Liver (tissue), 9 donors: ENCODE data around the gene KCNK16. TPM values are rescaled to one million over a fixed set of nuclear protein-coding genes. Genes with fewer than 3 reads are reported as not detected.

Experiments used
- DNase-seq: peaks from one replicate; pipeline ENCODE4 v3.0.0-alpha.2; 2017; ENCODE audit warnings: low spot score
- H3K27ac ChIP-seq, 2 donors: one replicate each; pipeline ENCODE4 v1.7.0; 2013; ENCODE audit warnings: inconsistent platforms in 2 of 2, low read length in 2 of 2, control low read depth in 1 of 2, low read depth in 1 of 2, mild to moderate bottlenecking in 1 of 2
- H3K27me3 ChIP-seq, 4 donors: one replicate each; pipeline versions ENCODE4 v1.6.1 to v1.7.0; 2013; ENCODE audit warnings: low read length in 3 of 4, inconsistent platforms in 1 of 4, mild to moderate bottlenecking in 1 of 4, moderate library complexity in 1 of 4; ENCODE audit not compliant: control insufficient read depth in 4 of 4, insufficient read depth in 4 of 4
- H3K36me3 ChIP-seq, 4 donors: one replicate each; pipeline versions ENCODE4 v1.6.1 to v1.7.0; 2013; ENCODE audit warnings: low read length in 3 of 4, mild to moderate bottlenecking in 3 of 4, low read depth in 1 of 4, moderate library complexity in 1 of 4; ENCODE audit not compliant: control insufficient read depth in 4 of 4, insufficient read depth in 3 of 4
- H3K4me1 ChIP-seq, 4 donors: one replicate each; pipeline versions ENCODE4 v1.6.1 to v1.7.0; 2013; ENCODE audit warnings: low read length in 3 of 4, mild to moderate bottlenecking in 3 of 4, moderate library complexity in 1 of 4; ENCODE audit not compliant: control insufficient read depth in 4 of 4, insufficient read depth in 4 of 4
- H3K4me3 ChIP-seq, 3 donors: one replicate each; pipeline versions ENCODE4 v1.6.1 to v1.7.0; 2013; ENCODE audit warnings: low read length in 3 of 3, control low read depth in 1 of 3, low read depth in 1 of 3, mild to moderate bottlenecking in 1 of 3
- H3K9ac ChIP-seq, 2 donors: one replicate each; pipeline ENCODE4 v1.7.0; 2013; ENCODE audit warnings: low read length in 2 of 2, mild to moderate bottlenecking in 2 of 2, moderate library complexity in 2 of 2, control low read depth in 1 of 2, low read depth in 1 of 2
- H3K9me3 ChIP-seq, 4 donors: one replicate each; pipeline versions ENCODE4 v1.6.1 to v1.7.0; 2013; ENCODE audit warnings: low read length in 3 of 4; ENCODE audit not compliant: control insufficient read depth in 4 of 4
- EGR1 ChIP-seq, 2 donors: IDR thresholded peaks; 2 replicates each; pipeline ENCODE4 v1.6.1; 2016 to 2018; ENCODE audit warnings: antibody characterized with exemption in 2 of 2, low read depth in 2 of 2
- FOXA1 ChIP-seq: IDR thresholded peaks from 2 replicates; pipeline ENCODE4 v1.6.1; 2016; ENCODE audit warnings: antibody characterized with exemption
- FOXA2 ChIP-seq: IDR thresholded peaks from 2 replicates; pipeline ENCODE4 v1.6.1; 2016; ENCODE audit warnings: antibody characterized with exemption
- GABPA ChIP-seq, 2 donors: IDR thresholded peaks in 1 of 2; conservative IDR thresholded peaks in 1 of 2; 2 replicates each; pipeline ENCODE4 v1.6.1; 2016; ENCODE audit warnings: antibody characterized with exemption in 2 of 2, mild to moderate bottlenecking in 1 of 2, moderate library complexity in 1 of 2
- HNF4A ChIP-seq, 2 donors: conservative IDR thresholded peaks; 2 replicates each; pipeline ENCODE4 v1.6.1; 2016; ENCODE audit warnings: antibody characterized with exemption in 2 of 2, mild to moderate bottlenecking in 2 of 2
- HNF4G ChIP-seq: IDR thresholded peaks from 2 replicates; pipeline ENCODE4 v1.6.1; 2016; ENCODE audit warnings: antibody characterized with exemption
- JUND ChIP-seq, 2 donors: IDR thresholded peaks; 2 replicates each; pipeline ENCODE4 v1.6.1; 2016; ENCODE audit warnings: antibody characterized with exemption in 2 of 2
- NR2F2 ChIP-seq: IDR thresholded peaks from 2 replicates; pipeline ENCODE4 v1.6.1; 2016; ENCODE audit warnings: antibody characterized with exemption
- RAD21 ChIP-seq, 2 donors: IDR thresholded peaks; 2 replicates each; pipeline ENCODE4 v1.6.1; 2016; ENCODE audit warnings: antibody characterized with exemption in 2 of 2, mild to moderate bottlenecking in 2 of 2
- RXRA ChIP-seq, 2 donors: IDR thresholded peaks; 2 replicates each; pipeline ENCODE4 v1.6.1; 2017 to 2018; ENCODE audit warnings: antibody characterized with exemption in 2 of 2, mild to moderate bottlenecking in 1 of 2
- SP1 ChIP-seq: IDR thresholded peaks from 2 replicates; pipeline ENCODE4 v1.6.1; 2018; ENCODE audit warnings: antibody characterized with exemption, mild to moderate bottlenecking
- TAF1 ChIP-seq: conservative IDR thresholded peaks from 2 replicates; pipeline ENCODE4 v1.6.1; 2016; ENCODE audit warnings: antibody characterized with exemption, mild to moderate bottlenecking
- YY1 ChIP-seq: IDR thresholded peaks from 2 replicates; pipeline ENCODE4 v1.6.1; 2016; ENCODE audit warnings: antibody characterized with exemption, mild to moderate bottlenecking
- WGBS: extraction: QIAGEN DNeasy Blood & Tissue Kit; methylation state at CpG from one replicate; pipeline ENCODE4 v1.1.7; 2013; 5-methylcytosine and 5-hydroxymethylcytosine counted together
- polyA plus RNA-seq, 2 donors: library from polyadenylated mRNA; stranded (reverse) in 1 of 2; unstranded in 1 of 2; fragments of 200-250 nt in 1 of 2; fragments of >200 nt in 1 of 2; fragmentation: Nextera tagmentation in 1 of 2; extraction: Ambion mirVana in 1 of 2; gene quantifications; one replicate each; pipeline versions ENCODE4 v1.2.1 to v1.2.3, GENCODE V29; 2013 to 2015
- total RNA-seq, 2 donors: library from RNA; depleted of rRNA; stranded (reverse); fragments of >200 nt; gene quantifications; one replicate each; pipeline ENCODE4 v1.2.3, GENCODE V29; 2014
- TF ChIP-seq, protein P1 (sequence below): IDR thresholded peaks from 2 replicates; pipeline ENCODE4 v1.6.1; 2016; ENCODE audit warnings: antibody characterized with exemption
- TF ChIP-seq, protein P2 (sequence below): IDR thresholded peaks from 2 replicates; pipeline ENCODE4 v1.6.1; 2016; ENCODE audit warnings: antibody characterized with exemption
- TF ChIP-seq, protein P3 (sequence below): IDR thresholded peaks from 2 replicates; pipeline ENCODE4 v1.6.1; 2016; ENCODE audit warnings: antibody characterized with exemption
- TF ChIP-seq, protein P4 (sequence below): fragments of 150-350 bp; IDR thresholded peaks from 2 replicates; pipeline ENCODE4 v1.5.1; 2017; ENCODE audit warnings: improper control_type of control experiment, low read depth, low read length; ENCODE audit not compliant: missing input control
- TF ChIP-seq, protein P5 (sequence below): IDR thresholded peaks from 2 replicates; pipeline ENCODE4 v1.6.1; 2016; ENCODE audit warnings: antibody characterized with exemption, mild to moderate bottlenecking
- donor health status: healthy.
- donor health status: healthy.
- donor health status: healthy.
- donor health status: healthy.
- donor health status: healthy.

Gene KCNK16
- total and polyA plus RNA-seq, 4 donors: not detected

DNA sequence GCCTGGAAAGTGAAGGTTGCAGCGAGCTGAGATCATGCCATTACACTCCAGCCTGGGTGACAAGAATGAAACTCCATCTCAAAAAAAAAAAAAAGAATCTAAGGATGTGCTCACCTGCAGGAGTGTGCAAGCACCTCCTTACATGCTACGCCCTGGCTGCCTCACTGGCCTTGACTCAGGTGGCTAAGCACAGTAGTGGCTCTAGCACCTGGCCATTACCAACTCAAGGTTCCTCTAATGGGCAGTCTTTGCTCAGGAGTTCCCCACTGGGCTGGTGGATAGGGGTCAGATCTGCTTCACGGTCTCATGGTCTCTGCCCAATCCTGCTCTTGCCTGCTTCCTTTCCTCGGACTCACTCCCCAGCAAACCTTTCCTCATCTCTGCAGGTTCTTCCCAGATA lies 48.0 kb downstream of the KCNK16 start (continued):
- TF ChIP-seq, protein P1, sequence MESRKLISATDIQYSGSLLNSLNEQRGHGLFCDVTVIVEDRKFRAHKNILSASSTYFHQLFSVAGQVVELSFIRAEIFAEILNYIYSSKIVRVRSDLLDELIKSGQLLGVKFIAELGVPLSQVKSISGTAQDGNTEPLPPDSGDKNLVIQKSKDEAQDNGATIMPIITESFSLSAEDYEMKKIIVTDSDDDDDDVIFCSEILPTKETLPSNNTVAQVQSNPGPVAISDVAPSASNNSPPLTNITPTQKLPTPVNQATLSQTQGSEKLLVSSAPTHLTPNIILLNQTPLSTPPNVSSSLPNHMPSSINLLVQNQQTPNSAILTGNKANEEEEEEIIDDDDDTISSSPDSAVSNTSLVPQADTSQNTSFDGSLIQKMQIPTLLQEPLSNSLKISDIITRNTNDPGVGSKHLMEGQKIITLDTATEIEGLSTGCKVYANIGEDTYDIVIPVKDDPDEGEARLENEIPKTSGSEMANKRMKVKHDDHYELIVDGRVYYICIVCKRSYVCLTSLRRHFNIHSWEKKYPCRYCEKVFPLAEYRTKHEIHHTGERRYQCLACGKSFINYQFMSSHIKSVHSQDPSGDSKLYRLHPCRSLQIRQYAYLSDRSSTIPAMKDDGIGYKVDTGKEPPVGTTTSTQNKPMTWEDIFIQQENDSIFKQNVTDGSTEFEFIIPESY: no peak
- no peak for TF ChIP-seq FOXA1
- TF ChIP-seq NR2F2: no peak

DNA sequence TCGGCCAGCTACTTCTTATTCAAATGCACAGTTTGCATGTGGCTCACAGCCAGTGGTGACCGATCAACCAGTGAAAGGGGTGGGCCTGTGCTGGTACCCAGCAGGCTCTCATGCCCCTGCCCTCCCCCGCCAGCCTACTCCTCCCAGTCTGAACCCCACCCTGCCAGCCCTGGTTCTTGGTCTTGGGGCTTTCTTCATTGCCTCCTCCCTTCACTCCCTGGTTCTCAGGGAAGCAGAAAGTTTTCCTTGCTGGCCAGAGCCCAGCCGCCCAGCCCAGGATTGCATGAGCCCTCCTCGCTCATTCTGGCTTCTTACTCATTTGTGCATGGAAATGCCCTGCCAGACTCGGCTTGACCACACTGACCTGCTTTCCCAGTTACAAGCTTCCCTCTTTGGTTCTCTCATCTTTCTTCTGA lies 49.1 kb downstream of the KCNK16 start:
- DNase-seq: no peak
- WGBS: 82% methylated on average over 6 of the region's 6 CpGs

DNA sequence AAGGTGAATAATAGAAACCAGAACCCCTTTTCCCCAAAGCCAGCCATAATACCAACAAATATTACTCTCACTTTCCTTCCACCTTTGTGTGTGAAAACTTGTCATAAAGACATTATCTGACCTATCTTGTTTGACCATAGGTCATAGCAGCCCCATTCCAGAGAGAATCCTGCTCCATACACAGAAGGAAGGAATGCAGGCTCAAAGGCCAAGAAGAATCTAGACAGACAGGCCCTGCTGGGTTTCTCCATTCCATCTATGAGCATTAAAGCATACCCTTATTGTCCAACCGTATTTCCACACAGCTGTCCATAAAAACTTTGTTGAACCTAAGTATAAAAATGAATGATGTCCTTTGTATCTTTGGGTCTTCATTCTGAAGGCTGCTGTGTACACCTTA lies 52.5 kb downstream of the KCNK16 start:
- Histone ChIP-seq H3K36me3 (no peaks in the 10 kb centered on the region), H3K9ac (no peak overlapping the region), H3K9me3 (no peaks in the 10 kb centered on the region), H3K4me1 (no peaks in the 10 kb centered on the region), H3K4me3 (no peak overlapping the region), H3K27me3 (no peaks in the 10 kb centered on the region), H3K27ac (no peak overlapping the region)
- WGBS: 84% methylated on average over 1 of the region's 1 CpG
- DNase-seq: no peak
- no peak for TF ChIP-seq EGR1 (IDR thresholded peaks at IDR 0.05; ENCODE audit: low read depth in 2 of 2)
- TF ChIP-seq, protein P2, sequence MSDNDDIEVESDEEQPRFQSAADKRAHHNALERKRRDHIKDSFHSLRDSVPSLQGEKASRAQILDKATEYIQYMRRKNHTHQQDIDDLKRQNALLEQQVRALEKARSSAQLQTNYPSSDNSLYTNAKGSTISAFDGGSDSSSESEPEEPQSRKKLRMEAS: no peak
- no peak for TF ChIP-seq SP1
- TF ChIP-seq FOXA2: no peak
- no peak for TF ChIP-seq FOXA1
- TF ChIP-seq NR2F2: no peak
- TF ChIP-seq, protein P1: no peak
- no peak for TF ChIP-seq TAF1
- no peak for TF ChIP-seq HNF4G
- no peak for TF ChIP-seq RXRA (IDR thresholded peaks at IDR 0.05)
- TF ChIP-seq RAD21 (IDR thresholded peaks at IDR 0.05): no peak
- no peak for TF ChIP-seq GABPA (IDR thresholded peaks at IDR 0.05 in 1 of 2, conservative IDR thresholded peaks at IDR 0.05 in 1 of 2)
- TF ChIP-seq, protein P3, sequence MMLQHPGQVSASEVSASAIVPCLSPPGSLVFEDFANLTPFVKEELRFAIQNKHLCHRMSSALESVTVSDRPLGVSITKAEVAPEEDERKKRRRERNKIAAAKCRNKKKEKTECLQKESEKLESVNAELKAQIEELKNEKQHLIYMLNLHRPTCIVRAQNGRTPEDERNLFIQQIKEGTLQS: no peak
- TF ChIP-seq, protein P4, sequence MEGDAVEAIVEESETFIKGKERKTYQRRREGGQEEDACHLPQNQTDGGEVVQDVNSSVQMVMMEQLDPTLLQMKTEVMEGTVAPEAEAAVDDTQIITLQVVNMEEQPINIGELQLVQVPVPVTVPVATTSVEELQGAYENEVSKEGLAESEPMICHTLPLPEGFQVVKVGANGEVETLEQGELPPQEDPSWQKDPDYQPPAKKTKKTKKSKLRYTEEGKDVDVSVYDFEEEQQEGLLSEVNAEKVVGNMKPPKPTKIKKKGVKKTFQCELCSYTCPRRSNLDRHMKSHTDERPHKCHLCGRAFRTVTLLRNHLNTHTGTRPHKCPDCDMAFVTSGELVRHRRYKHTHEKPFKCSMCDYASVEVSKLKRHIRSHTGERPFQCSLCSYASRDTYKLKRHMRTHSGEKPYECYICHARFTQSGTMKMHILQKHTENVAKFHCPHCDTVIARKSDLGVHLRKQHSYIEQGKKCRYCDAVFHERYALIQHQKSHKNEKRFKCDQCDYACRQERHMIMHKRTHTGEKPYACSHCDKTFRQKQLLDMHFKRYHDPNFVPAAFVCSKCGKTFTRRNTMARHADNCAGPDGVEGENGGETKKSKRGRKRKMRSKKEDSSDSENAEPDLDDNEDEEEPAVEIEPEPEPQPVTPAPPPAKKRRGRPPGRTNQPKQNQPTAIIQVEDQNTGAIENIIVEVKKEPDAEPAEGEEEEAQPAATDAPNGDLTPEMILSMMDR: no peak
- TF ChIP-seq HNF4A (conservative IDR thresholded peaks at IDR 0.05): no peak
- TF ChIP-seq, protein P5, sequence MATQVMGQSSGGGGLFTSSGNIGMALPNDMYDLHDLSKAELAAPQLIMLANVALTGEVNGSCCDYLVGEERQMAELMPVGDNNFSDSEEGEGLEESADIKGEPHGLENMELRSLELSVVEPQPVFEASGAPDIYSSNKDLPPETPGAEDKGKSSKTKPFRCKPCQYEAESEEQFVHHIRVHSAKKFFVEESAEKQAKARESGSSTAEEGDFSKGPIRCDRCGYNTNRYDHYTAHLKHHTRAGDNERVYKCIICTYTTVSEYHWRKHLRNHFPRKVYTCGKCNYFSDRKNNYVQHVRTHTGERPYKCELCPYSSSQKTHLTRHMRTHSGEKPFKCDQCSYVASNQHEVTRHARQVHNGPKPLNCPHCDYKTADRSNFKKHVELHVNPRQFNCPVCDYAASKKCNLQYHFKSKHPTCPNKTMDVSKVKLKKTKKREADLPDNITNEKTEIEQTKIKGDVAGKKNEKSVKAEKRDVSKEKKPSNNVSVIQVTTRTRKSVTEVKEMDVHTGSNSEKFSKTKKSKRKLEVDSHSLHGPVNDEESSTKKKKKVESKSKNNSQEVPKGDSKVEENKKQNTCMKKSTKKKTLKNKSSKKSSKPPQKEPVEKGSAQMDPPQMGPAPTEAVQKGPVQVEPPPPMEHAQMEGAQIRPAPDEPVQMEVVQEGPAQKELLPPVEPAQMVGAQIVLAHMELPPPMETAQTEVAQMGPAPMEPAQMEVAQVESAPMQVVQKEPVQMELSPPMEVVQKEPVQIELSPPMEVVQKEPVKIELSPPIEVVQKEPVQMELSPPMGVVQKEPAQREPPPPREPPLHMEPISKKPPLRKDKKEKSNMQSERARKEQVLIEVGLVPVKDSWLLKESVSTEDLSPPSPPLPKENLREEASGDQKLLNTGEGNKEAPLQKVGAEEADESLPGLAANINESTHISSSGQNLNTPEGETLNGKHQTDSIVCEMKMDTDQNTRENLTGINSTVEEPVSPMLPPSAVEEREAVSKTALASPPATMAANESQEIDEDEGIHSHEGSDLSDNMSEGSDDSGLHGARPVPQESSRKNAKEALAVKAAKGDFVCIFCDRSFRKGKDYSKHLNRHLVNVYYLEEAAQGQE: no peak
- no peak for TF ChIP-seq JUND (IDR thresholded peaks at IDR 0.05)

More for the DNA sequence above, 49.1 kb downstream of the KCNK16 start:
- Histone ChIP-seq H3K27ac (no peak overlapping the region), H3K4me3 (no peak overlapping the region), H3K27me3 (no peaks in the 10 kb centered on the region), H3K9ac (no peak overlapping the region), H3K36me3 (no peaks in the 10 kb centered on the region), H3K4me1 (peaks cover 0 to 6% (median 1%) of the 10 kb centered on the region in 4 donors), H3K9me3 (no peaks in the 10 kb centered on the region)
- TF ChIP-seq YY1 (no peak), SP1 (no peak)
- TF ChIP-seq, protein P4: no peak
